ENCODE data around the gene HCFC2.

Gene HCFC2

GRCh38 chr12:104134882-104135281 is 70.6 kb downstream of the HCFC2 start:
- H3K36me3 Mint-ChIP-seq (ENCODE audit: insufficient read depth): peaks cover 15% of the 10 kb centered on the region
- H3K4me1 Mint-ChIP-seq: peaks cover 27% of the 10 kb centered on the region
- H3K9me3 Mint-ChIP-seq: no peaks in the 10 kb centered on the region
- no peak for DNase-seq (ENCODE audit: low spot score in 2 of 2)
- H3K4me3 Mint-ChIP-seq: no peak overlapping the region
- no peak overlapping the region for H3K27ac Mint-ChIP-seq (ENCODE audit: low read depth)
- H3K27me3 Mint-ChIP-seq: no peaks in the 10 kb centered on the region
- ATAC-seq (replicated peaks; ENCODE audit: extremely low read depth, poor library complexity, severe bottlenecking): no peak

- Mint-ChIP-seq H3K27ac (ENCODE audit: low read depth) (no peak overlapping the region), H3K36me3 (ENCODE audit: insufficient read depth) (peaks cover 10% of the 10 kb centered on the region), H3K4me1 (peaks cover 21% of the 10 kb centered on the region), H3K27me3 (no peaks in the 10 kb centered on the region), H3K9me3 (no peaks in the 10 kb centered on the region), H3K4me3 (peak overlapping the region; percentile 72)
- DNase-seq (ENCODE audit: low spot score in 2 of 2): no peak
- ATAC-seq (replicated peaks; ENCODE audit: extremely low read depth, poor library complexity, severe bottlenecking): no peak
Observed at GRCh38 chr12:104136577-104136976, 72.2 kb downstream of the HCFC2 start.

GRCh38 chr12:104137001-104137901 is 72.9 kb downstream of the HCFC2 start:
- peak overlapping the region; percentile 72 for H3K4me3 Mint-ChIP-seq
- peak; percentile 24 to 32 for DNase-seq (ENCODE audit: low spot score in 2 of 2)

GRCh38 chr12:104137902-104138796 is 73.8 kb downstream of the HCFC2 start, which contains the start of gene NFYB:
Gene NFYB, minus strand, starts transcription at chr12:104138210. Its CDS starts 2,757 bp downstream, at chr12:104135453.
- Mint-ChIP-seq H3K9me3 (no peaks in the 10 kb centered on the region), H3K4me3 (peak within 1 kb of the TSS; percentile 72), H3K27me3 (no peaks in the 10 kb centered on the region), H3K4me1 (peaks cover 12% of the 10 kb centered on the region), H3K27ac (ENCODE audit: low read depth) (no peak within 1 kb of the TSS), H3K36me3 (ENCODE audit: insufficient read depth) (peaks cover 3% of the 10 kb centered on the region)
- ATAC-seq (replicated peaks; ENCODE audit: extremely low read depth, poor library complexity, severe bottlenecking): peak; percentile 99
- peak; percentile 89 to 90 for DNase-seq (ENCODE audit: low spot score in 2 of 2)

More at GRCh38 chr12:104137001-104137901, 72.9 kb downstream of the HCFC2 start:
- Mint-ChIP-seq H3K4me1 (peaks cover 16% of the 10 kb centered on the region), H3K9me3 (no peaks in the 10 kb centered on the region), H3K36me3 (ENCODE audit: insufficient read depth) (peaks cover 7% of the 10 kb centered on the region), H3K27me3 (no peaks in the 10 kb centered on the region), H3K27ac (ENCODE audit: low read depth) (no peak overlapping the region)
- ATAC-seq (replicated peaks; ENCODE audit: extremely low read depth, poor library complexity, severe bottlenecking): peak; percentile 12

- no peaks in the 10 kb centered on the region for H3K9me3 Mint-ChIP-seq
- no peaks in the 10 kb centered on the region for H3K27me3 Mint-ChIP-seq
- peak overlapping the region; percentile 67 for H3K4me3 Mint-ChIP-seq
- no peak for ATAC-seq (replicated peaks; ENCODE audit: extremely low read depth, poor library complexity, severe bottlenecking)
- DNase-seq (ENCODE audit: low spot score in 2 of 2): no peak
- H3K36me3 Mint-ChIP-seq (ENCODE audit: insufficient read depth): peaks cover 3% of the 10 kb centered on the region
- H3K27ac Mint-ChIP-seq (ENCODE audit: low read depth): no peak overlapping the region
- H3K4me1 Mint-ChIP-seq: peaks cover 12% of the 10 kb centered on the region
Observed at GRCh38 chr12:104138797-104139152, 74.4 kb downstream of the HCFC2 start.

- DNase-seq (ENCODE audit: low spot score in 2 of 2) (no peak), ATAC-seq (replicated peaks; ENCODE audit: extremely low read depth, poor library complexity, severe bottlenecking) (no peak)
- Mint-ChIP-seq H3K36me3 (ENCODE audit: insufficient read depth) (peaks cover 3% of the 10 kb centered on the region), H3K4me1 (no peaks in the 10 kb centered on the region), H3K27me3 (no peaks in the 10 kb centered on the region), H3K27ac (ENCODE audit: low read depth) (no peak overlapping the region), H3K4me3 (no peak overlapping the region), H3K9me3 (no peaks in the 10 kb centered on the region)
Observed at GRCh38 chr12:104142543-104142942, 78.2 kb downstream of the HCFC2 start.

- peaks cover 2% of the 10 kb centered on the region for H3K27me3 Mint-ChIP-seq
Observed at GRCh38 chr12:104143002-104143401, 78.7 kb downstream of the HCFC2 start.

GRCh38 chr12:104143918-104144317 is 79.6 kb downstream of the HCFC2 start:
- Mint-ChIP-seq H3K36me3 (ENCODE audit: insufficient read depth) (no peaks in the 10 kb centered on the region), H3K27ac (ENCODE audit: low read depth) (no peak overlapping the region), H3K27me3 (peaks cover 11% of the 10 kb centered on the region), H3K4me3 (no peak overlapping the region), H3K9me3 (no peaks in the 10 kb centered on the region), H3K4me1 (no peaks in the 10 kb centered on the region)
- no peak for DNase-seq (ENCODE audit: low spot score in 2 of 2)
- ATAC-seq (replicated peaks; ENCODE audit: extremely low read depth, poor library complexity, severe bottlenecking): no peak

More at GRCh38 chr12:104143002-104143401, 78.7 kb downstream of the HCFC2 start:
- DNase-seq (ENCODE audit: low spot score in 2 of 2): no peak
- H3K27ac Mint-ChIP-seq (ENCODE audit: low read depth): no peak overlapping the region
- no peaks in the 10 kb centered on the region for H3K4me1 Mint-ChIP-seq
- H3K36me3 Mint-ChIP-seq (ENCODE audit: insufficient read depth): peaks cover 3% of the 10 kb centered on the region
- no peak overlapping the region for H3K4me3 Mint-ChIP-seq
- no peak for ATAC-seq (replicated peaks; ENCODE audit: extremely low read depth, poor library complexity, severe bottlenecking)
- no peaks in the 10 kb centered on the region for H3K9me3 Mint-ChIP-seq

GRCh38 chr12:104147346-104147745 is 83.0 kb downstream of the HCFC2 start:
- ATAC-seq (replicated peaks; ENCODE audit: extremely low read depth, poor library complexity, severe bottlenecking) (no peak), DNase-seq (ENCODE audit: low spot score in 2 of 2) (no peak)
- H3K27ac Mint-ChIP-seq (ENCODE audit: low read depth): no peak overlapping the region
- H3K4me3 Mint-ChIP-seq: no peak overlapping the region
- no peaks in the 10 kb centered on the region for H3K4me1 Mint-ChIP-seq
- no peaks in the 10 kb centered on the region for H3K9me3 Mint-ChIP-seq
- H3K27me3 Mint-ChIP-seq: peaks cover 36% of the 10 kb centered on the region
- H3K36me3 Mint-ChIP-seq (ENCODE audit: insufficient read depth): no peaks in the 10 kb centered on the region

GRCh38 chr12:104150416-104150815 is 86.1 kb downstream of the HCFC2 start:
- DNase-seq (ENCODE audit: low spot score in 2 of 2) (no peak), ATAC-seq (replicated peaks; ENCODE audit: extremely low read depth, poor library complexity, severe bottlenecking) (no peak)
- Mint-ChIP-seq H3K36me3 (ENCODE audit: insufficient read depth) (no peaks in the 10 kb centered on the region), H3K9me3 (no peaks in the 10 kb centered on the region), H3K4me1 (peaks cover 8% of the 10 kb centered on the region), H3K27me3 (peaks cover 36% of the 10 kb centered on the region), H3K4me3 (no peak overlapping the region), H3K27ac (ENCODE audit: low read depth) (no peak overlapping the region)

GRCh38 chr12:104152685-104153241 is 88.4 kb downstream of the HCFC2 start:
- H3K9me3 Mint-ChIP-seq: no peaks in the 10 kb centered on the region
- peaks cover 8% of the 10 kb centered on the region for H3K4me1 Mint-ChIP-seq
- DNase-seq (ENCODE audit: low spot score in 2 of 2): no peak
- H3K36me3 Mint-ChIP-seq (ENCODE audit: insufficient read depth): no peaks in the 10 kb centered on the region
- no peak overlapping the region for H3K4me3 Mint-ChIP-seq
- peaks cover 36% of the 10 kb centered on the region for H3K27me3 Mint-ChIP-seq
- no peak overlapping the region for H3K27ac Mint-ChIP-seq (ENCODE audit: low read depth)
- ATAC-seq (replicated peaks; ENCODE audit: extremely low read depth, poor library complexity, severe bottlenecking): no peak

- H3K4me1 Mint-ChIP-seq: peaks cover 8% of the 10 kb centered on the region
- no peaks in the 10 kb centered on the region for H3K9me3 Mint-ChIP-seq
- no peak overlapping the region for H3K4me3 Mint-ChIP-seq
- H3K27me3 Mint-ChIP-seq: peaks cover 21% of the 10 kb centered on the region
- H3K36me3 Mint-ChIP-seq (ENCODE audit: insufficient read depth): no peaks in the 10 kb centered on the region
- H3K27ac Mint-ChIP-seq (ENCODE audit: low read depth): peak overlapping the region; percentile 75
- ATAC-seq (replicated peaks; ENCODE audit: extremely low read depth, poor library complexity, severe bottlenecking) (no peak), DNase-seq (ENCODE audit: low spot score in 2 of 2) (no peak)
Observed at GRCh38 chr12:104154286-104154685, 90.0 kb downstream of the HCFC2 start.

Measured in central memory CD8-positive, alpha-beta T cell (primary cell).